HL-60 (cell line): ENCODE data around the gene A4GALT.

ENCODE experiments used
- DNase-seq, 2 experiments: peaks; one replicate each; pipeline ENCODE4 v3.0.0-alpha.2; 2010 to 2020; ENCODE audit warnings: low read depth in 1 of 2, low spot score in 1 of 2
- H3K27ac ChIP-seq: fragments of 250-450 bp; sonication (Bioruptor Pico); replicated peaks from 2 replicates; pipeline ENCODE4 v1.5.1; 2020; ENCODE audit warnings: mild to moderate bottlenecking, moderate library complexity
- H3K27me3 ChIP-seq: fragments of 250-450 bp; sonication (Bioruptor Pico); 2 replicates; pipeline ENCODE4 v1.5.1; 2021; ENCODE audit warnings: mild to moderate bottlenecking, moderate library complexity; ENCODE audit not compliant: insufficient read depth, poor library complexity, severe bottlenecking
- H3K4me3 ChIP-seq: replicated peaks from 2 replicates; pipeline ENCODE4 v1.5.1; 2011; ENCODE audit warnings: mild to moderate bottlenecking, control low read depth, low read length; ENCODE audit not compliant: insufficient read depth
- GABPA ChIP-seq: IDR thresholded peaks from 2 replicates; pipeline ENCODE4 v1.6.1; 2012; ENCODE audit warnings: low read depth
- POLR2AphosphoS5 ChIP-seq: IDR thresholded peaks from 2 replicates; pipeline ENCODE4 v1.6.1; 2012; ENCODE audit warnings: low read depth
- SPI1 ChIP-seq: IDR thresholded peaks from 2 replicates; pipeline ENCODE4 v1.6.1; 2012; ENCODE audit warnings: low read depth, mild to moderate bottlenecking, borderline replicate concordance
- TF ChIP-seq, protein P1 (sequence below): IDR thresholded peaks from one replicate; pipeline ENCODE4 v1.5.1; 2011; ENCODE audit warnings: low read length, control low read depth, inconsistent platforms; ENCODE audit not compliant: insufficient read depth
- TF ChIP-seq, protein P2 (sequence below): IDR thresholded peaks from 2 replicates; pipeline ENCODE4 v1.6.1; 2012; ENCODE audit warnings: low read depth; ENCODE audit not compliant: insufficient replicate concordance

A4GALT gene

DNA sequence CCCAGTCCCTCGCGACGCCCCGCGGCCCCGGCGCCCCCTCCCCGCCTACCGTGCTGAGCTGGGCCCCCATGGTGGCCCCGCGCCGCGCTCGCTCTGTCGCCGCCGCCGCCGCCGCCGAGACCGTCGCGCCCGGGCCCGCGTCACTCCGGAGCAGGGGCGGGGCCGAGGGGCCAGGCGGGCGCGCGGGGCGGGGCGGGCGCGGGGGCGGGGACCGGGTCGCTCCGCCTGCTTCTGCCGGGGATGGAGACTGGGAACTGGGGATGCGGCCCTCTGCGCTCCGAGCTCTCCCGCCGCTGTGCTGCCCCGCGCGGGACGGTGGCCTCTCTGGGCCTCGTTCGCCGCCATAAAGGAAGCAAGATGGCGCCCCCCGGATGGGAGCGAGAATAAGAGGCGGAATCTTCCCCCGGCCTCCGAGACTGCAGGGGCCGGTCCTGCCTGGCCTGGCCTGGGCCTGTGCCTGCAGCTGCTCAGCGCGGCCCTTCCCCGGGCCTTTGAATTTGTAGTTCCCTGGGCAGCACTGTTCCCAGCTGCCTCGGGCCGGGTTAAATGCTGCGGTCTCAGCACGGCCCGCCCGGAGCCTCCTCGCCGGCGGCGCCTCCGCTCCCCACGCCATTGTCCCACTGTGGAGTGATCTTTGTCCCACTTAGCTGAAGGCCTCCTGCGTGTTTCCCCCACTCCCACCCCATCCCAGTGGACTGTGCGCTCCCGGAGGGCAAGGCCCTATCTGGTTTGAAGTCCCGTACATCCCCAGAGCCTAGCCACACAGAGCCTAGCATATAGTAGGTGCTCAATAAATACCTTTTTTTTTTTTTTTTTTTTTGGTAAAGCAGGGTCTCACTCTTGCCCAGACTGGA lies 71.2 kb downstream of the A4GALT start, which contains the start of gene CYB5R3:
Gene CYB5R3, minus strand, starts transcription at position 147 of the 854 bp plus-strand sequence. Its CDS starts 77 bp downstream, at position 70.
- no peak for TF ChIP-seq POLR2AphosphoS5
- no peak for TF ChIP-seq SPI1
- TF ChIP-seq, protein P1, sequence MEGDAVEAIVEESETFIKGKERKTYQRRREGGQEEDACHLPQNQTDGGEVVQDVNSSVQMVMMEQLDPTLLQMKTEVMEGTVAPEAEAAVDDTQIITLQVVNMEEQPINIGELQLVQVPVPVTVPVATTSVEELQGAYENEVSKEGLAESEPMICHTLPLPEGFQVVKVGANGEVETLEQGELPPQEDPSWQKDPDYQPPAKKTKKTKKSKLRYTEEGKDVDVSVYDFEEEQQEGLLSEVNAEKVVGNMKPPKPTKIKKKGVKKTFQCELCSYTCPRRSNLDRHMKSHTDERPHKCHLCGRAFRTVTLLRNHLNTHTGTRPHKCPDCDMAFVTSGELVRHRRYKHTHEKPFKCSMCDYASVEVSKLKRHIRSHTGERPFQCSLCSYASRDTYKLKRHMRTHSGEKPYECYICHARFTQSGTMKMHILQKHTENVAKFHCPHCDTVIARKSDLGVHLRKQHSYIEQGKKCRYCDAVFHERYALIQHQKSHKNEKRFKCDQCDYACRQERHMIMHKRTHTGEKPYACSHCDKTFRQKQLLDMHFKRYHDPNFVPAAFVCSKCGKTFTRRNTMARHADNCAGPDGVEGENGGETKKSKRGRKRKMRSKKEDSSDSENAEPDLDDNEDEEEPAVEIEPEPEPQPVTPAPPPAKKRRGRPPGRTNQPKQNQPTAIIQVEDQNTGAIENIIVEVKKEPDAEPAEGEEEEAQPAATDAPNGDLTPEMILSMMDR, result no peak
- TF ChIP-seq, protein P2, sequence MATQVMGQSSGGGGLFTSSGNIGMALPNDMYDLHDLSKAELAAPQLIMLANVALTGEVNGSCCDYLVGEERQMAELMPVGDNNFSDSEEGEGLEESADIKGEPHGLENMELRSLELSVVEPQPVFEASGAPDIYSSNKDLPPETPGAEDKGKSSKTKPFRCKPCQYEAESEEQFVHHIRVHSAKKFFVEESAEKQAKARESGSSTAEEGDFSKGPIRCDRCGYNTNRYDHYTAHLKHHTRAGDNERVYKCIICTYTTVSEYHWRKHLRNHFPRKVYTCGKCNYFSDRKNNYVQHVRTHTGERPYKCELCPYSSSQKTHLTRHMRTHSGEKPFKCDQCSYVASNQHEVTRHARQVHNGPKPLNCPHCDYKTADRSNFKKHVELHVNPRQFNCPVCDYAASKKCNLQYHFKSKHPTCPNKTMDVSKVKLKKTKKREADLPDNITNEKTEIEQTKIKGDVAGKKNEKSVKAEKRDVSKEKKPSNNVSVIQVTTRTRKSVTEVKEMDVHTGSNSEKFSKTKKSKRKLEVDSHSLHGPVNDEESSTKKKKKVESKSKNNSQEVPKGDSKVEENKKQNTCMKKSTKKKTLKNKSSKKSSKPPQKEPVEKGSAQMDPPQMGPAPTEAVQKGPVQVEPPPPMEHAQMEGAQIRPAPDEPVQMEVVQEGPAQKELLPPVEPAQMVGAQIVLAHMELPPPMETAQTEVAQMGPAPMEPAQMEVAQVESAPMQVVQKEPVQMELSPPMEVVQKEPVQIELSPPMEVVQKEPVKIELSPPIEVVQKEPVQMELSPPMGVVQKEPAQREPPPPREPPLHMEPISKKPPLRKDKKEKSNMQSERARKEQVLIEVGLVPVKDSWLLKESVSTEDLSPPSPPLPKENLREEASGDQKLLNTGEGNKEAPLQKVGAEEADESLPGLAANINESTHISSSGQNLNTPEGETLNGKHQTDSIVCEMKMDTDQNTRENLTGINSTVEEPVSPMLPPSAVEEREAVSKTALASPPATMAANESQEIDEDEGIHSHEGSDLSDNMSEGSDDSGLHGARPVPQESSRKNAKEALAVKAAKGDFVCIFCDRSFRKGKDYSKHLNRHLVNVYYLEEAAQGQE, result peak; percentile 56
- H3K4me3 ChIP-seq, result peak within 1 kb of the TSS; percentile 98
- peak within 1 kb of the TSS; percentile 86 for H3K27ac ChIP-seq
- no peaks in the 10 kb centered on the region for H3K27me3 ChIP-seq
- peak; percentile 79 to 84 for DNase-seq

GRCh38 chr22:42648368-42649245 lies 72.1 kb downstream of the A4GALT start:
- DNase-seq, result peak; percentile 26 to 47

GRCh38 chr22:42648017-42648367 lies 72.7 kb downstream of the A4GALT start:
- TF ChIP-seq POLR2AphosphoS5 (no peak), GABPA (no peak), SPI1 (no peak)
- TF ChIP-seq, protein P2, result no peak
- TF ChIP-seq, protein P1, result no peak
- no peak for DNase-seq
- Histone ChIP-seq H3K27ac (no peak overlapping the region), H3K4me3 (peak overlapping the region; percentile 98), H3K27me3 (no peaks in the 10 kb centered on the region)

More at GRCh38 chr22:42648368-42649245, 72.1 kb downstream of the A4GALT start:
- H3K4me3 ChIP-seq, result peak overlapping the region; percentile 98
- H3K27me3 ChIP-seq, result no peaks in the 10 kb centered on the region
- TF ChIP-seq POLR2AphosphoS5 (peak; percentile 35; the same call in 1 of the 2 replicates), GABPA (no peak)
- peak overlapping the region; percentile 59 for H3K27ac ChIP-seq
